Thymus (tissue), 11 donors: ENCODE results near the gene ZFYVE1. TPM values are rescaled to one million over a fixed set of nuclear protein-coding genes. Genes with fewer than 3 reads are reported as not detected.
"Not testable (repeated sequence)": the region's sequence is repeated elsewhere in the genome, so short reads cannot be mapped to it uniquely, and the experiment has no call there.

Experiments
- DNase-seq, 9 donors: peaks; one replicate each; pipeline ENCODE4 v3.0.0-alpha.2; 2013; ENCODE audit warnings: low spot score in 9 of 9, low read depth in 6 of 9, missing footprints in 1 of 9
- H3K27ac ChIP-seq, 2 donors: one replicate each; pipeline ENCODE4 v1.5.1; 2013; ENCODE audit warnings: control low read depth in 1 of 2, low read depth in 1 of 2, low read length in 1 of 2, mild to moderate bottlenecking in 1 of 2, moderate library complexity in 1 of 2
- H3K27me3 ChIP-seq, 2 donors: one replicate each; pipeline ENCODE4 v1.5.1; 2013; ENCODE audit warnings: low read length in 1 of 2; ENCODE audit not compliant: control insufficient read depth in 2 of 2, insufficient read depth in 1 of 2
- H3K36me3 ChIP-seq, 2 donors: one replicate each; pipeline ENCODE4 v1.5.1; 2013; ENCODE audit warnings: low read length in 1 of 2, mild to moderate bottlenecking in 1 of 2, moderate library complexity in 1 of 2; ENCODE audit not compliant: control insufficient read depth in 2 of 2, insufficient read depth in 2 of 2
- H3K4me1 ChIP-seq, 2 donors: one replicate each; pipeline ENCODE4 v1.5.1; 2013; ENCODE audit warnings: low read length in 2 of 2; ENCODE audit not compliant: control insufficient read depth in 2 of 2, insufficient read depth in 2 of 2
- H3K4me3 ChIP-seq, 2 donors: one replicate each; pipeline ENCODE4 v1.5.1; 2013; ENCODE audit warnings: low read length in 2 of 2, control low read depth in 1 of 2, mild to moderate bottlenecking in 1 of 2
- H3K9me3 ChIP-seq, 2 donors: one replicate each; pipeline ENCODE4 v1.5.1; 2013; ENCODE audit warnings: low read length in 1 of 2, mild to moderate bottlenecking in 1 of 2; ENCODE audit not compliant: control insufficient read depth in 2 of 2, insufficient read depth in 1 of 2
- WGBS: extraction: QIAGEN DNeasy Blood & Tissue Kit; methylation state at CpG from one replicate; pipeline ENCODE4 v1.1.7; 2013; 5-methylcytosine and 5-hydroxymethylcytosine counted together
- polyA plus RNA-seq: library from polyadenylated mRNA; stranded (reverse); fragments of 200-250 nt; gene quantifications from one replicate; pipeline ENCODE4 v1.2.3, GENCODE V29; 2013
- total RNA-seq: library from RNA; stranded (reverse); fragments of 120-200 nt; gene quantifications from one replicate; pipeline ENCODE4 v1.2.4, GENCODE V29; 2013
- donor health status: healthy.

ZFYVE1 gene
- total and polyA plus RNA-seq, 2 donors: 5.7 to 7.0 TPM

GRCh38 chr14:73036706-73037450 is 10.0 kb upstream of the ZFYVE1 start:
- H3K27ac ChIP-seq, H3K4me1 ChIP-seq, H3K4me3 ChIP-seq, DNase-seq, H3K27me3 ChIP-seq, H3K9me3 ChIP-seq, H3K36me3 ChIP-seq: not testable (repeated sequence)
- 98% methylated on average over 9 of the region's 9 CpGs for WGBS

- DNase-seq: no peak
- Histone ChIP-seq H3K4me3 (no peak overlapping the region), H3K36me3 (peaks cover 12% of the 10 kb centered on the region in 2 donors), H3K27ac (no peak overlapping the region), H3K4me1 (peaks cover 4 to 6% of the 10 kb centered on the region in 2 donors), H3K9me3 (no peaks in the 10 kb centered on the region), H3K27me3 (no peaks in the 10 kb centered on the region)
These were observed 1.1 kb upstream of the ZFYVE1 start for GRCh38 chr14:73027984-73028383.

- DNase-seq: no peak
- Histone ChIP-seq H3K4me1 (peaks cover 4 to 6% of the 10 kb centered on the region in 2 donors), H3K27ac (no peak overlapping the region), H3K27me3 (no peaks in the 10 kb centered on the region), H3K4me3 (peak overlapping the region; percentile 77), H3K36me3 (peaks cover 12% of the 10 kb centered on the region in 2 donors), H3K9me3 (no peaks in the 10 kb centered on the region)
- WGBS: 57% methylated on average over 3 of the region's 3 CpGs
These were observed 640 bp upstream of the ZFYVE1 start for GRCh38 chr14:73027546-73027945.

GRCh38 chr14:73026243-73026844 is 562 bp downstream of the ZFYVE1 start:
- Histone ChIP-seq H3K4me1 (peaks cover 4 to 10% of the 10 kb centered on the region in 2 donors), H3K9me3 (no peaks in the 10 kb centered on the region), H3K27ac (no peak overlapping the region)

GRCh38 chr14:73025544-73025943 is 1.4 kb downstream of the ZFYVE1 start:
- no peaks in the 10 kb centered on the region for H3K27me3 ChIP-seq
- peaks cover 4 to 10% of the 10 kb centered on the region in 2 donors for H3K4me1 ChIP-seq
- peaks cover 14 to 17% of the 10 kb centered on the region in 2 donors for H3K36me3 ChIP-seq
- 96% methylated on average over 3 of the region's 3 CpGs for WGBS
- H3K4me3 ChIP-seq: no peak overlapping the region
- no peak overlapping the region for H3K27ac ChIP-seq
- no peaks in the 10 kb centered on the region for H3K9me3 ChIP-seq
- DNase-seq: no peak

More at GRCh38 chr14:73026243-73026844, 562 bp downstream of the ZFYVE1 start:
- DNase-seq: peak in 1 of 9 donors; percentile 18
- H3K27me3 ChIP-seq: no peaks in the 10 kb centered on the region
- peak overlapping the region; percentile 77 for H3K4me3 ChIP-seq
- peaks cover 12 to 17% of the 10 kb centered on the region in 2 donors for H3K36me3 ChIP-seq
- 7% methylated on average over 21 of the region's 21 CpGs for WGBS

- no peak for DNase-seq
- peaks cover 20 to 26% of the 10 kb centered on the region in 2 donors for H3K36me3 ChIP-seq
- no peak overlapping the region for H3K4me3 ChIP-seq
- no peaks in the 10 kb centered on the region for H3K27me3 ChIP-seq
- WGBS: 98% methylated on average over 4 of the region's 4 CpGs
- H3K4me1 ChIP-seq: peaks cover 4 to 6% of the 10 kb centered on the region in 2 donors
- no peak overlapping the region for H3K27ac ChIP-seq
- H3K9me3 ChIP-seq: no peaks in the 10 kb centered on the region
These were observed 4.9 kb downstream of the ZFYVE1 start for GRCh38 chr14:73022051-73022450.

- not testable (repeated sequence) for H3K4me3 ChIP-seq, H3K9me3 ChIP-seq, DNase-seq, H3K27ac ChIP-seq, H3K4me1 ChIP-seq, H3K27me3 ChIP-seq
- H3K36me3 ChIP-seq: peaks cover 16 to 37% of the 10 kb centered on the region in 2 donors
- WGBS: 98% methylated on average over 10 of the region's 10 CpGs
These were observed 10.9 kb downstream of the ZFYVE1 start for GRCh38 chr14:73016011-73016410.

GRCh38 chr14:73015552-73015951 is 11.4 kb downstream of the ZFYVE1 start:
- not testable (repeated sequence) for H3K27ac ChIP-seq, H3K4me3 ChIP-seq, DNase-seq, H3K27me3 ChIP-seq, H3K4me1 ChIP-seq, H3K9me3 ChIP-seq
- WGBS: 97% methylated on average over 14 of the region's 14 CpGs
- H3K36me3 ChIP-seq: peaks cover 16 to 35% of the 10 kb centered on the region in 2 donors

GRCh38 chr14:73014105-73014504 is 12.8 kb downstream of the ZFYVE1 start:
- peaks cover 16 to 38% of the 10 kb centered on the region in 2 donors for H3K36me3 ChIP-seq
- H3K9me3 ChIP-seq: no peaks in the 10 kb centered on the region
- no peaks in the 10 kb centered on the region for H3K27me3 ChIP-seq
- no peak for DNase-seq
- WGBS: 66% methylated on average over 2 of the region's 2 CpGs
- H3K4me1 ChIP-seq: no peaks in the 10 kb centered on the region
- no peak overlapping the region for H3K4me3 ChIP-seq
- H3K27ac ChIP-seq: no peak overlapping the region
